HEK293 (cell line): Measurements from ENCODE around the gene CARNS1.

Source experiments
- BCL11B ChIP-seq: fragments of 450-650 bp; formaldehyde crosslinking; IDR thresholded peaks from 2 replicates; pipeline ENCODE4 v1.5.1; 2016; ENCODE audit warnings: low read depth, missing biosample characterization, missing genetic modification characterization
- GLI2 ChIP-seq: fragments of 450-650 bp; formaldehyde crosslinking; IDR thresholded peaks from 2 replicates; pipeline ENCODE4; 2017; ENCODE audit warnings: missing biosample characterization, missing genetic modification characterization, low read depth, borderline replicate concordance
- GLIS2 ChIP-seq: fragments of 450-650 bp; formaldehyde crosslinking; IDR thresholded peaks from 2 replicates; pipeline ENCODE4 v1.5.1; 2016; ENCODE audit warnings: missing biosample characterization, missing genetic modification characterization
- HOXA7 ChIP-seq: sonication (generic); formaldehyde crosslinking; IDR thresholded peaks from 2 replicates; pipeline ENCODE4 v1.8.1; 2022; ENCODE audit warnings: missing genetic modification reagents, borderline replicate concordance
- INSM2 ChIP-seq: fragments of 450-650 bp; formaldehyde crosslinking; IDR thresholded peaks from 2 replicates; pipeline ENCODE4 v1.5.1; 2016; ENCODE audit warnings: missing biosample characterization, missing genetic modification characterization
- MEIS1 ChIP-seq: sonication (generic); formaldehyde crosslinking; IDR thresholded peaks from 2 replicates; pipeline ENCODE4 v1.8.1; 2022; ENCODE audit warnings: missing genetic modification reagents, mild to moderate bottlenecking, borderline replicate concordance
- OVOL3 ChIP-seq: fragments of 450-650 bp; formaldehyde crosslinking; IDR thresholded peaks from 2 replicates; pipeline ENCODE4 v1.5.1; 2016; ENCODE audit warnings: missing biosample characterization, missing genetic modification characterization
- PATZ1 ChIP-seq: fragments of 450-650 bp; formaldehyde crosslinking; IDR thresholded peaks from 2 replicates; pipeline ENCODE4 v1.5.1; 2016; ENCODE audit warnings: missing biosample characterization, missing genetic modification characterization
- REPIN1 ChIP-seq: fragments of 450-650 bp; formaldehyde crosslinking; IDR thresholded peaks from 2 replicates; pipeline ENCODE4 v1.5.1; 2017; ENCODE audit warnings: missing biosample characterization, missing genetic modification characterization, low read depth
- SP2 ChIP-seq: fragments of 450-650 bp; formaldehyde crosslinking; IDR thresholded peaks from 2 replicates; pipeline ENCODE4 v1.5.1; 2016; ENCODE audit warnings: missing biosample characterization, missing genetic modification characterization
- ZBTB44 ChIP-seq: fragments of 450-650 bp; IDR thresholded peaks from 2 replicates; pipeline ENCODE4 v1.5.1; 2018; ENCODE audit warnings: missing biosample characterization, mild to moderate bottlenecking, missing genetic modification characterization
- ZNF19 ChIP-seq: fragments of 450-650 bp; formaldehyde crosslinking; IDR thresholded peaks from 2 replicates; pipeline ENCODE4; 2016; ENCODE audit warnings: missing biosample characterization, missing genetic modification characterization, low read depth
- ZNF202 ChIP-seq: fragments of 450-650 bp; formaldehyde crosslinking; IDR thresholded peaks from 2 replicates; pipeline ENCODE4 v1.5.1; 2016; ENCODE audit warnings: missing biosample characterization, missing genetic modification characterization, borderline replicate concordance
- ZNF221 ChIP-seq: fragments of 450-650 bp; formaldehyde crosslinking; IDR thresholded peaks from 2 replicates; pipeline ENCODE4 v1.5.1; 2017; ENCODE audit warnings: missing biosample characterization, missing genetic modification characterization, borderline replicate concordance
- ZNF341 ChIP-seq: fragments of 450-650 bp; formaldehyde crosslinking; IDR thresholded peaks from 2 replicates; pipeline ENCODE4; 2016; ENCODE audit warnings: low read depth, missing biosample characterization, missing genetic modification characterization
- ZNF354C ChIP-seq: fragments of 450-650 bp; formaldehyde crosslinking; IDR thresholded peaks from 2 replicates; pipeline ENCODE4 v1.5.1; 2016; ENCODE audit warnings: missing biosample characterization, missing genetic modification characterization, low read depth, borderline replicate concordance
- ZNF362 ChIP-seq: fragments of 450-650 bp; formaldehyde crosslinking; IDR thresholded peaks from 2 replicates; pipeline ENCODE4 v1.5.1; 2016; ENCODE audit warnings: missing biosample characterization, missing genetic modification characterization
- ZNF366 ChIP-seq: fragments of 450-650 bp; formaldehyde crosslinking; conservative IDR thresholded peaks from 2 replicates; pipeline ENCODE4 v1.5.1; 2016; ENCODE audit warnings: missing biosample characterization, missing genetic modification characterization
- ZNF398 ChIP-seq: fragments of 450-650 bp; formaldehyde crosslinking; IDR thresholded peaks from 2 replicates; pipeline ENCODE4 v1.5.1; 2017; ENCODE audit warnings: missing biosample characterization, missing genetic modification characterization
- ZNF561 ChIP-seq: fragments of 450-650 bp; IDR thresholded peaks from 2 replicates; pipeline ENCODE4 v1.5.1; 2018; ENCODE audit warnings: missing biosample characterization, missing genetic modification characterization, borderline replicate concordance
- ZNF600 ChIP-seq: fragments of 450-650 bp; formaldehyde crosslinking; IDR thresholded peaks from 2 replicates; pipeline ENCODE4 v1.5.1; 2016; ENCODE audit warnings: missing biosample characterization, missing genetic modification characterization
- ZNF610 ChIP-seq: fragments of 450-650 bp; formaldehyde crosslinking; IDR thresholded peaks from 2 replicates; pipeline ENCODE4 v1.5.1; 2016; ENCODE audit warnings: missing biosample characterization, missing genetic modification characterization, borderline replicate concordance
- ZNF621 ChIP-seq: fragments of 450-650 bp; formaldehyde crosslinking; IDR thresholded peaks from 2 replicates; pipeline ENCODE4 v1.5.1; 2017; ENCODE audit warnings: missing biosample characterization, missing genetic modification characterization
- ZNF623 ChIP-seq: fragments of 450-650 bp; formaldehyde crosslinking; IDR thresholded peaks from 2 replicates; pipeline ENCODE4 v1.5.1; 2016; ENCODE audit warnings: missing biosample characterization, missing genetic modification characterization
- ZNF645 ChIP-seq: fragments of 450-650 bp; formaldehyde crosslinking; IDR thresholded peaks from 2 replicates; pipeline ENCODE4; 2016; ENCODE audit warnings: missing biosample characterization, missing genetic modification characterization
- ZNF792 ChIP-seq: fragments of 450-650 bp; formaldehyde crosslinking; IDR thresholded peaks from 2 replicates; pipeline ENCODE4 v1.5.1; 2016; ENCODE audit warnings: missing biosample characterization, missing genetic modification characterization
- ZNF830 ChIP-seq: fragments of 450-650 bp; IDR thresholded peaks from 2 replicates; pipeline ENCODE4 v1.5.0; 2018; ENCODE audit warnings: missing biosample characterization, missing genetic modification characterization, low read depth, mild to moderate bottlenecking, moderate library complexity
- ZSCAN18 ChIP-seq: fragments of 450-650 bp; formaldehyde crosslinking; IDR thresholded peaks from 2 replicates; pipeline ENCODE4 v1.5.1; 2016; ENCODE audit warnings: missing biosample characterization, missing genetic modification characterization

Gene CARNS1

GRCh38 chr11:67468759-67469507 is 53.5 kb downstream of the CARNS1 start, which contains the start of gene TMEM134 (continued):
- TF ChIP-seq ZNF561: peak; percentile 100
- TF ChIP-seq ZNF341 (tag by site-specific recombination): peak; percentile 48; the same call in 1 of the 2 replicates
- TF ChIP-seq ZNF362 (tag by site-specific recombination): no peak
- TF ChIP-seq SP2 (tag by site-specific recombination): peak; percentile 84
- TF ChIP-seq ZNF19 (tag by site-specific recombination): no peak
- no peak for TF ChIP-seq ZNF366 (tag by site-specific recombination)
- TF ChIP-seq ZSCAN18 (tag by site-specific recombination): no peak
- no peak for TF ChIP-seq MEIS1 (CRISPR knock-in tag)
- no peak for TF ChIP-seq ZNF354C (tag by site-specific recombination)
- no peak for TF ChIP-seq ZBTB44 (tag by site-specific recombination)
- no peak for TF ChIP-seq ZNF830 (tag by site-specific recombination)
- TF ChIP-seq PATZ1 (tag by site-specific recombination): peak; percentile 57
- TF ChIP-seq ZNF398 (tag by site-specific recombination): peak; percentile 19; the same call in 1 of the 2 replicates
- no peak for TF ChIP-seq ZNF621 (tag by site-specific recombination)
- no peak for TF ChIP-seq GLI2 (tag by site-specific recombination)
- TF ChIP-seq OVOL3: no peak
- no peak for TF ChIP-seq HOXA7
- TF ChIP-seq ZNF623 (tag by site-specific recombination): no peak
- TF ChIP-seq ZNF645: no peak
- no peak for TF ChIP-seq ZNF221 (tag by site-specific recombination)
- no peak for TF ChIP-seq REPIN1
- no peak for TF ChIP-seq ZNF610 (tag by site-specific recombination)
- no peak for TF ChIP-seq ZNF202 (tag by site-specific recombination)
- TF ChIP-seq GLIS2 (tag by site-specific recombination): peak; percentile 57; the same call in 1 of the 2 replicates
- peak; percentile 88; the same call in 1 of the 2 replicates for TF ChIP-seq BCL11B (tag by site-specific recombination)
- TF ChIP-seq ZNF600 (tag by site-specific recombination): no peak
- TF ChIP-seq INSM2: no peak
- TF ChIP-seq ZNF792: no peak
